HCT116 (cell line): ENCODE results near the gene VSNL1. TPM values are rescaled to one million over a fixed set of nuclear protein-coding genes. Genes with fewer than 3 reads are reported as not detected.
A peak's percentile ranks its signal among the peaks of the same experiment; 100 is the strongest.

Experiments used
- ATAC-seq: fragments of 200-7000 bp; cut with Tn5 transposase; 2 replicates; pipeline ENCODE4 v1.9.1; 2020; ENCODE audit warnings: mild to moderate bottlenecking, moderate library complexity
- BruUV-seq: library from RNA; stranded (reverse); fragments of 400-500 nt; replicated peaks from 2 replicates; lab custom pipeline; 2021; lab: Mats Ljungman, UMichigan
- CTCF ChIA-PET: fragments of 300-600 bp; sonication (Branson Sonifier 250); formaldehyde crosslinking; loops from one replicate; lab custom pipeline; 2021; ENCODE audit warnings: antibody characterized with exemption; lab: Charles Lee
- POLR2A ChIA-PET: fragments of 300-600, 350-600 bp; sonication (Branson Sonifier 250); formaldehyde crosslinking; loops from one replicate; lab custom pipeline; 2021; ENCODE audit warnings: antibody characterized with exemption; lab: Charles Lee
- RAD21 ChIA-PET, 2 experiments: fragments of 300-600 bp; sonication (Branson Sonifier 250); formaldehyde crosslinking; loops; one replicate each; lab custom pipeline; 2023; ENCODE audit warnings: low total read pairs in 2 of 2; ENCODE audit not compliant: uncharacterized antibody in 2 of 2, unreplicated experiment in 2 of 2, low non-redundant PET in 1 of 2; lab: Charles Lee
- DNase-seq: peaks from one replicate; pipeline ENCODE4 v3.0.0-alpha.2; 2010; ENCODE audit warnings: low read depth, low spot score
- H2AFZ ChIP-seq: fragments of 200-600 bp; shearing (Covaris generic), sonication (generic); 2 replicates; pipeline ENCODE4 v1.6.1; 2017; ENCODE audit warnings: low read depth, mixed run types, mixed read lengths, antibody characterized with exemption, low read length; ENCODE audit not compliant: poor library complexity, severe bottlenecking
- H3K27ac ChIP-seq: 2 replicates; pipeline ENCODE4 v1.5.1; 2012; ENCODE audit warnings: low read depth, low read length
- H3K27me3 ChIP-seq: fragments of 200-600 bp; sonication (generic); 2 replicates; pipeline ENCODE4 v1.6.1; 2016; ENCODE audit warnings: mixed run types, low read length, mixed read lengths; ENCODE audit not compliant: insufficient read depth
- H3K36me3 ChIP-seq, 2 experiments: fragments of 200-500 bp in 1 of 2; fragments of 200-600 bp in 1 of 2; sonication (Bioruptor generic) in 1 of 2; sonication (generic) in 1 of 2; 2 replicates each; pipeline versions ENCODE4 v1.5.1 to v1.6.1; 2014 to 2016; ENCODE audit warnings: low read length in 2 of 2, inconsistent platforms in 1 of 2, mixed read lengths in 1 of 2, mixed run types in 1 of 2; ENCODE audit not compliant: insufficient read depth in 2 of 2, control insufficient read depth in 1 of 2
- H3K4me1 ChIP-seq, 2 experiments: fragments of 200-600 bp in 1 of 2; sonication (generic) in 1 of 2; 2 replicates each; pipeline versions ENCODE4 v1.5.1 to v1.6.1; 2012 to 2017; ENCODE audit warnings: low read length in 2 of 2, inconsistent platforms in 1 of 2, mild to moderate bottlenecking in 1 of 2, mixed read lengths in 1 of 2, mixed run types in 1 of 2, moderate library complexity in 1 of 2; ENCODE audit not compliant: insufficient read depth in 2 of 2, control insufficient read depth in 1 of 2
- H3K4me2 ChIP-seq: fragments of 200-600 bp; sonication (generic); 2 replicates; pipeline ENCODE4 v1.6.1; 2017; ENCODE audit warnings: mixed run types, low read length, mixed read lengths
- H3K4me3 ChIP-seq, 2 experiments: fragments of 200-600 bp in 1 of 2; sonication (generic) in 1 of 2; replicated peaks in 1 of 2; 2 replicates each; pipeline ENCODE4 v1.5.1; 2011 to 2016; ENCODE audit warnings: low read length in 2 of 2, control low read depth in 1 of 2, low read depth in 1 of 2, mild to moderate bottlenecking in 1 of 2, mixed read lengths in 1 of 2, mixed run types in 1 of 2
- H3K79me2 ChIP-seq: fragments of 200-600 bp; sonication (generic); 2 replicates; pipeline ENCODE4 v1.6.1; 2017; ENCODE audit warnings: mild to moderate bottlenecking, mixed run types, low read length, moderate library complexity, mixed read lengths; ENCODE audit not compliant: insufficient read depth
- H3K9ac ChIP-seq: fragments of 200-600 bp; sonication (generic); 2 replicates; pipeline ENCODE4 v1.6.1; 2016; ENCODE audit warnings: low read length, mixed read lengths
- H3K9me2 ChIP-seq: fragments of 200-600 bp; sonication (generic), shearing (Covaris generic); 2 replicates; pipeline ENCODE4 v1.6.1; 2017; ENCODE audit warnings: mixed run types, mild to moderate bottlenecking, moderate library complexity; ENCODE audit not compliant: insufficient read depth
- H3K9me3 ChIP-seq, 2 experiments: fragments of 200-500 bp in 1 of 2; fragments of 200-600 bp in 1 of 2; sonication (Bioruptor generic) in 1 of 2; sonication (generic) in 1 of 2; 2 replicates each; pipeline ENCODE4 v1.6.1; 2014 to 2017; ENCODE audit warnings: low read length in 2 of 2, mixed read lengths in 2 of 2, inconsistent platforms in 1 of 2, low read depth in 1 of 2, mild to moderate bottlenecking in 1 of 2, mixed run types in 1 of 2, moderate library complexity in 1 of 2; ENCODE audit not compliant: control insufficient read depth in 1 of 2, insufficient read depth in 1 of 2
- H4K20me1 ChIP-seq: fragments of 200-600 bp; sonication (generic), shearing (Covaris generic); 2 replicates; pipeline ENCODE4 v1.6.1; 2017; ENCODE audit warnings: mixed run types, mild to moderate bottlenecking, moderate library complexity; ENCODE audit not compliant: insufficient read depth
- EZH2 ChIP-seq: fragments of 200-600 bp; sonication (generic); IDR thresholded peaks from 2 replicates; pipeline ENCODE4 v1.6.1; 2017; ENCODE audit warnings: antibody characterized with exemption, mixed run types
- POLR2A ChIP-seq: IDR thresholded peaks from 2 replicates; pipeline ENCODE4 v1.7.0; 2011; ENCODE audit warnings: borderline replicate concordance; ENCODE audit not compliant: insufficient read depth, insufficient read length; ENCODE audit errors: extremely low read depth
- SP1 ChIP-seq: IDR thresholded peaks from 2 replicates; pipeline ENCODE4 v1.6.1; 2012; ENCODE audit warnings: low read depth
- SRF ChIP-seq: IDR thresholded peaks from 2 replicates; pipeline ENCODE4 v1.6.1; 2012; ENCODE audit warnings: low read depth
- ZFX ChIP-seq: fragments of 450-650 bp; IDR thresholded peaks from 2 replicates; pipeline ENCODE4 v1.6.1; 2017
- intact Hi-C: fragments of 100-400 bp; cut with micrococcal nuclease; formaldehyde crosslinking; loops from 2 replicates; pipeline ENCODE4 v1.10.0; 2022
- total RNA-seq: library from RNA; stranded (reverse); gene quantifications from one replicate; pipeline ENCODE4 v1.2.1, GENCODE V29; 2021; ENCODE audit not compliant: unreplicated experiment

The VSNL1 gene
- total RNA-seq, 1 experiment from 2014 or later = 4.6 TPM

DNA sequence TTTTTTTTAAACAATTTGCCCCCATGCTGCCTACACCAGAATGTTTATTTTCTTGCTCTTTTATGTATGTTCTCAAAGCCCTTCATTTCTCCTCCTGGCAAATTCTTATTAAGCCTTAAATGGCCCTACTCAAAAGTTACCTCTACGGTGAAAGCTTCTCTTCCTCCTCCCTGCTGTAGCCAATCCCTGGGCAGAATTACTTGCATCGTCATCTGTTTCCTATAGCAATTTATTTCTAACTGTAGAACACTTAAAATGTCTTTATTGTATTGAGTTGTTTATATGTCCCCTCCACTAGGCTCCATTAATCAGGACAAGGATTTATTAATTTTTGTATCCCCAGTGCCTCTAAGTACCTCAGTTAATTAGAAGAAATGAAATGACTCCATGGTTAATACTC is 19.7 kb upstream of the VSNL1 start:
- peaks cover 0 to 11% of the 10 kb centered on the region in 2 experiments; a peak in 3 of 4 replicates for H3K4me1 ChIP-seq
- H3K4me2 ChIP-seq = no peak overlapping the region
- CTCF ChIA-PET = no interaction called here
- RAD21 ChIA-PET = no interaction called here
- intact Hi-C loops = no loop called here
- H3K4me3 ChIP-seq = no peak overlapping the region
- BruUV-seq = no TSS peak
- no peaks in the 10 kb centered on the region for H4K20me1 ChIP-seq
- H3K9me3 ChIP-seq = no peaks in the 10 kb centered on the region
- H3K27ac ChIP-seq = no peak overlapping the region
- TF ChIP-seq ZFX (no peak), SRF (no peak), SP1 (no peak)
- H3K27me3 ChIP-seq = no peaks in the 10 kb centered on the region
- ATAC-seq = no peak
- DNase-seq = no peak
- no peaks in the 10 kb centered on the region for H3K9me2 ChIP-seq
- H3K36me3 ChIP-seq = no peaks in the 10 kb centered on the region
- peak overlapping the region; percentile 8 for H2AFZ ChIP-seq
- POLR2A ChIA-PET = no interaction called here
- no peaks in the 10 kb centered on the region for H3K79me2 ChIP-seq
- no peak overlapping the region for H3K9ac ChIP-seq

DNA sequence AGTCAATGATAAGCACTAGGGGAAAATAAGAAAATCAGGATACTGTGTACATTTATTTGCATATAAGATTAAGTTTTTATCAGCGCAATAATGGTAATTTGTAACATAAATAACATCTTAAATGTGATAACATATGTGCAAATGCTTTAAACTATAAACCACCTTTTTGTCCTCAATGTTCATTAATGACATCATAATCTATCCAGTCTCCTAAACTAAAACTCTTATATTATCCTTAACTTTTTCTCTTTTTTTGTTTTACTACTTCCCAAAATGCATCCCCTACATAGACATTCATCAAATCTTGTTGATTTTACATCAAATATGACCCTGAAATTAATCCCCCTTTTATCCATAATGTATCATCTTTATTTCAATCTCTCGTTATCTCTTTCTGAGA is 18.9 kb upstream of the VSNL1 start:
- no peak for ATAC-seq
- TF ChIP-seq POLR2A (no peak), EZH2 (no peak)
- TF ChIP-seq, all 23 proteins: peak for 0
- no peaks in the 10 kb centered on the region for H4K20me1 ChIP-seq
- no peak overlapping the region for H3K4me3 ChIP-seq
- H3K79me2 ChIP-seq = no peaks in the 10 kb centered on the region
- ChIA-PET RAD21 (no interaction called here), CTCF (no interaction called here), POLR2A (no interaction called here)
- DNase-seq = no peak
- no peaks in the 10 kb centered on the region for H3K27me3 ChIP-seq
- no peak overlapping the region for H3K27ac ChIP-seq
- H3K9me2 ChIP-seq = no peaks in the 10 kb centered on the region
- no peak overlapping the region for H3K9ac ChIP-seq
- H3K9me3 ChIP-seq = no peaks in the 10 kb centered on the region
- H3K36me3 ChIP-seq = no peaks in the 10 kb centered on the region
- H2AFZ ChIP-seq = no peak overlapping the region
- intact Hi-C loops = no loop called here
- H3K4me1 ChIP-seq = peaks cover 0 to 11% of the 10 kb centered on the region in 2 experiments; a peak in 3 of 4 replicates
- no TSS peak for BruUV-seq
- no peak overlapping the region for H3K4me2 ChIP-seq
